Mesenchymal stem cell (in vitro differentiated cells and primary cell): ENCODE data around the gene OVCH1.

ENCODE experiments used
- DNase-seq: peaks from one replicate; pipeline ENCODE4 v3.0.0-alpha.2; 2013
- H2AFZ ChIP-seq: one replicate; pipeline ENCODE4 v1.6.1; 2013; ENCODE audit warnings: low read depth, mild to moderate bottlenecking, control low read depth, inconsistent platforms, low read length, moderate library complexity
- H2AK5ac ChIP-seq: 2 replicates; pipeline ENCODE4 v1.6.1; 2013; ENCODE audit warnings: low read length, moderate library complexity, mild to moderate bottlenecking, inconsistent platforms; ENCODE audit not compliant: severe bottlenecking
- H2BK120ac ChIP-seq: one replicate; pipeline ENCODE4 v1.6.1; 2013; ENCODE audit warnings: low read depth, mild to moderate bottlenecking, inconsistent platforms, low read length, moderate library complexity
- H2BK12ac ChIP-seq, 2 experiments: one replicate each; pipeline ENCODE4 v1.6.1; 2013; ENCODE audit warnings: inconsistent platforms in 2 of 2, low read length in 2 of 2, mild to moderate bottlenecking in 2 of 2, moderate library complexity in 2 of 2, control low read depth in 1 of 2
- H2BK15ac ChIP-seq: one replicate; pipeline ENCODE4 v1.6.1; 2013; ENCODE audit warnings: mild to moderate bottlenecking, low read depth, inconsistent platforms; ENCODE audit not compliant: poor library complexity, severe bottlenecking
- H2BK5ac ChIP-seq: 2 replicates; pipeline ENCODE4 v1.6.1; 2013; ENCODE audit warnings: low read depth, mild to moderate bottlenecking, low read length, control low read depth, inconsistent platforms; ENCODE audit not compliant: poor library complexity, severe bottlenecking
- H3K14ac ChIP-seq, 2 experiments: one replicate each; pipeline ENCODE4 v1.6.1; 2013; ENCODE audit warnings: inconsistent platforms in 2 of 2, low read length in 2 of 2, control low read depth in 1 of 2, mild to moderate bottlenecking in 1 of 2, moderate library complexity in 1 of 2
- H3K18ac ChIP-seq, 2 experiments: one replicate each; pipeline ENCODE4 v1.6.1; 2013; ENCODE audit warnings: inconsistent platforms in 2 of 2, low read length in 2 of 2, control low read depth in 1 of 2, low read depth in 1 of 2, mild to moderate bottlenecking in 1 of 2
- H3K23ac ChIP-seq, 2 experiments: one replicate each; pipeline ENCODE4 v1.6.1; 2013; ENCODE audit warnings: inconsistent platforms in 2 of 2, low read length in 2 of 2, mild to moderate bottlenecking in 2 of 2, moderate library complexity in 2 of 2, control low read depth in 1 of 2
- H3K27ac ChIP-seq: 2 replicates; pipeline ENCODE4 v1.5.1; 2013; ENCODE audit warnings: mild to moderate bottlenecking, moderate library complexity, low read length, control low read depth, inconsistent platforms; ENCODE audit not compliant: poor library complexity, severe bottlenecking
- H3K27me3 ChIP-seq, 2 experiments: 2 replicates each; pipeline versions ENCODE4 v1.6.1 to v1.7.0; 2013; ENCODE audit warnings: low read length in 2 of 2, mild to moderate bottlenecking in 2 of 2, moderate library complexity in 2 of 2, control low read depth in 1 of 2, inconsistent platforms in 1 of 2; ENCODE audit not compliant: control insufficient read depth in 1 of 2, insufficient read depth in 1 of 2
- H3K36me3 ChIP-seq, 2 experiments: 2 replicates each; pipeline versions ENCODE4 v1.6.1 to v1.7.0; 2013; ENCODE audit warnings: low read length in 2 of 2, control low read depth in 1 of 2, inconsistent platforms in 1 of 2, low read depth in 1 of 2, mild to moderate bottlenecking in 1 of 2; ENCODE audit not compliant: insufficient read depth in 2 of 2, control insufficient read depth in 1 of 2
- H3K4ac ChIP-seq, 2 experiments: one replicate each; pipeline ENCODE4 v1.6.1; 2013; ENCODE audit warnings: inconsistent platforms in 2 of 2, low read length in 2 of 2, mild to moderate bottlenecking in 2 of 2, moderate library complexity in 2 of 2, control low read depth in 1 of 2, low read depth in 1 of 2
- H3K4me1 ChIP-seq: 2 replicates; pipeline ENCODE4 v1.6.1; 2013; ENCODE audit warnings: low read depth, low read length, control low read depth; ENCODE audit not compliant: control insufficient read depth, insufficient read depth
- H3K4me2 ChIP-seq: 2 replicates; pipeline ENCODE4 v1.6.1; 2013; ENCODE audit warnings: low read length, mild to moderate bottlenecking, inconsistent platforms; ENCODE audit not compliant: poor library complexity, severe bottlenecking
- H3K4me3 ChIP-seq, 2 experiments: 2 replicates each; pipeline versions ENCODE4 v1.5.1 to v1.7.0; 2013; ENCODE audit warnings: low read length in 2 of 2, mild to moderate bottlenecking in 2 of 2, control low read depth in 1 of 2, low read depth in 1 of 2; ENCODE audit not compliant: insufficient read depth in 1 of 2
- H3K79me1 ChIP-seq: replicated peaks from 2 replicates; pipeline ENCODE4 v1.6.1; 2013; ENCODE audit warnings: mild to moderate bottlenecking, control low read depth, low read length, inconsistent platforms; ENCODE audit not compliant: poor library complexity, severe bottlenecking
- H3K9ac ChIP-seq: 2 replicates; pipeline ENCODE4 v1.7.0; 2013; ENCODE audit warnings: mild to moderate bottlenecking, low read length, moderate library complexity
- H3K9me3 ChIP-seq: 2 replicates; pipeline ENCODE4 v1.7.0; 2013; ENCODE audit warnings: mild to moderate bottlenecking, low read length; ENCODE audit not compliant: control insufficient read depth
- H4K8ac ChIP-seq: one replicate; pipeline ENCODE4 v1.6.1; 2013; ENCODE audit warnings: inconsistent platforms, mild to moderate bottlenecking, low read length, moderate library complexity
- H4K91ac ChIP-seq: one replicate; pipeline ENCODE4 v1.6.1; 2013; ENCODE audit warnings: mild to moderate bottlenecking, low read length, inconsistent platforms
- WGBS: methylation state at CpG from one replicate; pipeline ENCODE4 v1.1.7; 2013; ENCODE audit warnings: mixed read lengths; 5-methylcytosine and 5-hydroxymethylcytosine counted together

The OVCH1 gene

DNA sequence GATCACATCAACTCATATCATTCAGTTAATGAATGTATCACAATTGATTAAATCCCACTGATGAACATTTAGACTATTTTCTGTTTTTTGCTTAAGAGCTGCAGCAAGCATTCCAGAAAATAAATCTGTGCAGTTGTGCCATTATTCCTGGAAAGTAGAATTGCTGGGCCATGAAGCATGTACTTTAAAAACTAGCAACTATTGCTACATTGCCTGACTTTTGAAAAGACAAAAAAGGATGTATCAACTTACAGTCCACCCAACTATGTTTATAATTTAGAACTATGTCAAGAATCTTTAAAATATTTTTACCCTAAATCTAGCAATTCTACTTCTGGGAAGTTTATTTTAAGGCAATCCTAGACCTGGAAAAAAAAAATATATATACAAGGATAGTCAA lies 83.1 kb downstream of the OVCH1 start:
- no peak overlapping the region for H3K4ac ChIP-seq
- H3K79me1 ChIP-seq = no peaks in the 10 kb centered on the region
- H3K27me3 ChIP-seq = no peaks in the 10 kb centered on the region
- no peak overlapping the region for H4K91ac ChIP-seq
- H2BK12ac ChIP-seq = no peak overlapping the region
- no peak overlapping the region for H4K8ac ChIP-seq
- no peaks in the 10 kb centered on the region for H3K36me3 ChIP-seq
- no peak overlapping the region for H2AFZ ChIP-seq
- no peak overlapping the region for H2BK5ac ChIP-seq
- H3K9me3 ChIP-seq = no peaks in the 10 kb centered on the region
- H3K4me1 ChIP-seq = no peaks in the 10 kb centered on the region
- H2AK5ac ChIP-seq = no peak overlapping the region
- H3K9ac ChIP-seq = no peak overlapping the region
- H3K27ac ChIP-seq = no peak overlapping the region
- no peak for DNase-seq
- H3K4me3 ChIP-seq = no peak overlapping the region
- H3K18ac ChIP-seq = no peak overlapping the region
- no peak overlapping the region for H2BK120ac ChIP-seq
- H3K23ac ChIP-seq = no peak overlapping the region
- H3K14ac ChIP-seq = no peak overlapping the region
- H2BK15ac ChIP-seq = no peak overlapping the region
- no peak overlapping the region for H3K4me2 ChIP-seq

DNA sequence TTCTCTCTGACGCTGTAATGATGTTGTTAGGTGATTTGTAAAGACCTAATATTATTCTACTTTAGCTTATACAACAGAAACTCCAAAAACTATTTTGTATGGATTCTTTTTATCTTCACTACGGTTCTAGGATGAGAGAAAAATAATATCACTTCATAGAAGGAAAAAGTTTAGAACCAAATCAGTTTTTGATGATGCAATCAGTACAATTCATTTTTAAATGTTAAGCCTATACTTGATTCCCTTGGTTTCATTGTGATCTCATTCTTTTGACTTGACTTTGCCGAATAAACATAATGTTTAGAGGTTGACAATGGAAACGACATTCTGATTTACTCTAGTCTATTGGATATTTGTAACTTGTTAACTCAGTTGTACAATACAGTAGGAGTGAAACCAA lies 91.9 kb downstream of the OVCH1 start:
- Histone ChIP-seq H3K27ac (no peak overlapping the region), H2BK120ac (no peak overlapping the region), H3K4ac (no peak overlapping the region), H3K14ac (no peak overlapping the region), H3K4me2 (no peak overlapping the region), H3K4me1 (no peaks in the 10 kb centered on the region), H2AK5ac (no peak overlapping the region), H3K27me3 (peaks cover 0 to 3% of the 10 kb centered on the region in 2 experiments), H2BK15ac (no peak overlapping the region), H3K9ac (no peak overlapping the region), H3K79me1 (no peaks in the 10 kb centered on the region), H3K4me3 (no peak overlapping the region), H3K36me3 (no peaks in the 10 kb centered on the region), H3K23ac (no peak overlapping the region), H3K18ac (no peak overlapping the region), H3K9me3 (no peaks in the 10 kb centered on the region), H2BK5ac (no peak overlapping the region), H4K8ac (no peak overlapping the region), H2BK12ac (no peak overlapping the region), H2AFZ (no peak overlapping the region), H4K91ac (no peak overlapping the region)
- WGBS = no CpG with 5 or more reads among the region's 4 CpGs
- DNase-seq = no peak

DNA sequence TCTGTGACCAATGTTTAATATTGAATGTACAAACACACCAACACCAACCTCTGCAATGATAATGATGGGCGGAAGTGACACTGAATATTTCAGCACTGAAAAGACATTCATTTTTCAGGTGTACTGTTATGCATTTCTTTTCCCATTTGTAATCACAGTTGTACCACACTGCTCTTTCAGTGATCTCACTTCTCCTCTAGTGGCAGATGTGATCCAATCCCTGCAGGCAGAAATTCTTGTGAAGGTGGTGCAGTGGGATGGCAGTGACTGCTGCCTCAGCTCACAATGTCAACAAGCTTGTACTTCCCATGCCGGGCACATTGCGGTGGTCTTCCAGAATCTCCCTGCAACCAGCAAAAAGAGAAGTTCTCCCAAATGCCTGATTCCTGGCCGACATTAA lies 93.5 kb downstream of the OVCH1 start:
- Histone ChIP-seq H3K23ac (no peak overlapping the region), H3K9ac (no peak overlapping the region), H3K4me1 (no peaks in the 10 kb centered on the region), H3K4me2 (no peak overlapping the region), H2AK5ac (no peak overlapping the region), H3K9me3 (no peaks in the 10 kb centered on the region), H3K27me3 (peaks cover 0 to 3% of the 10 kb centered on the region in 2 experiments), H3K14ac (no peak overlapping the region), H2BK5ac (no peak overlapping the region), H3K4me3 (no peak overlapping the region), H3K4ac (no peak overlapping the region), H3K36me3 (no peaks in the 10 kb centered on the region), H2BK15ac (no peak overlapping the region), H4K91ac (no peak overlapping the region), H2AFZ (no peak overlapping the region), H3K79me1 (no peaks in the 10 kb centered on the region), H3K27ac (no peak overlapping the region), H3K18ac (no peak overlapping the region), H2BK12ac (no peak overlapping the region), H4K8ac (no peak overlapping the region), H2BK120ac (no peak overlapping the region)
- DNase-seq = no peak
- WGBS = 80% methylated on average over 4 of the region's 4 CpGs

DNA sequence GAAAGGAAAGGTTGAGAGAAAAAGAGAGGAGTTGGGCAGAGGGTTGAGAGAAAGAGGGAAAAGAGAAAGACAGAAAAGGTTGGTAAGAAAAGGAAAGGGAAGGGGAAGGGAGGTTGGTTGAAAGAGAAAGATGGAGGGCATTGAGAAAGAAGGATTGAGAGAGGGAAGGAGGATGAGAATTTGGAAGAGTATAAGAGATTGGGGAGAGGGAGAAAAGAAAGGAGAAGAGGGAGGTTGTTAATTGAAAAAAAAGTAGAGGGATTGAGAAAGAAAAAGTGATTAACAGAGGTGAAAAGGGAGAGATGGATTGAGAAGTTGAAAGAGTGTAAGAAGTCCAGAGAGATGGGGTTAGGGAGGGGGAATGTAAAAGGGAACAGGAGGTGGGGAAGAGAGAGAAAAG lies 95.0 kb downstream of the OVCH1 start:
- H2AK5ac ChIP-seq = no peak overlapping the region
- no peak overlapping the region for H2BK120ac ChIP-seq
- H2BK5ac ChIP-seq = no peak overlapping the region
- H3K9me3 ChIP-seq = no peaks in the 10 kb centered on the region
- H2BK15ac ChIP-seq = no peak overlapping the region
- no peak overlapping the region for H3K27ac ChIP-seq
- H3K27me3 ChIP-seq = peaks cover 0 to 3% of the 10 kb centered on the region in 2 experiments
- no peak overlapping the region for H2BK12ac ChIP-seq
- no peaks in the 10 kb centered on the region for H3K79me1 ChIP-seq
- H3K4ac ChIP-seq = no peak overlapping the region
- no peak overlapping the region for H4K8ac ChIP-seq
- H3K4me1 ChIP-seq = no peaks in the 10 kb centered on the region
- no peak overlapping the region for H3K4me3 ChIP-seq
- no peak overlapping the region for H3K14ac ChIP-seq
- no peak overlapping the region for H3K18ac ChIP-seq
- no peak overlapping the region for H2AFZ ChIP-seq
- H4K91ac ChIP-seq = no peak overlapping the region
- no peak for DNase-seq
- no peak overlapping the region for H3K4me2 ChIP-seq
- no peak overlapping the region for H3K23ac ChIP-seq
- H3K9ac ChIP-seq = no peak overlapping the region
- H3K36me3 ChIP-seq = no peaks in the 10 kb centered on the region
